Gastrocnemius medialis (tissue), 4 donors: ENCODE results near the gene FNDC3B. TPM values are rescaled to one million over a fixed set of nuclear protein-coding genes. Genes with fewer than 3 reads are reported as not detected.

Experiments used
- ATAC-seq, 2 donors: fragments of 150-250 bp; one replicate each; pipeline ENCODE4 v1.9.1; 2016
- DNase-seq, 2 donors: peaks; one replicate each; pipeline ENCODE4 v3.0.0-alpha.2; 2019
- H3K27ac ChIP-seq, 4 donors: fragments of 200-600 bp; sonication (generic); 1 replicate in 1 of 4; 2 replicates in 3 of 4; pipeline ENCODE4 v1.5.1; 2016 to 2018; ENCODE audit warnings: mild to moderate bottlenecking in 2 of 4, moderate library complexity in 1 of 4
- H3K27me3 ChIP-seq, 3 donors: fragments of 200-600 bp; sonication (generic) in 2 of 3; 1 replicate in 1 of 3; 2 replicates in 2 of 3; pipeline versions ENCODE4 v1.5.1 to v1.6.0; 2016 to 2019; ENCODE audit warnings: mild to moderate bottlenecking in 1 of 3, moderate library complexity in 1 of 3
- H3K36me3 ChIP-seq, 2 donors: fragments of 200-600 bp; sonication (generic) in 1 of 2; one replicate each; pipeline ENCODE4 v1.5.1; 2017 to 2018
- H3K4me1 ChIP-seq, 2 donors: fragments of 200-600 bp; sonication (generic) in 1 of 2; one replicate each; pipeline ENCODE4 v1.5.1; 2016 to 2017; ENCODE audit warnings: mild to moderate bottlenecking in 2 of 2
- H3K4me3 ChIP-seq, 4 donors: fragments of 200-600 bp; sonication (generic) in 3 of 4; 1 replicate in 1 of 4; 2 replicates in 3 of 4; pipeline ENCODE4 v1.5.1; 2016 to 2019; ENCODE audit warnings: mild to moderate bottlenecking in 2 of 4
- H3K9me3 ChIP-seq, 3 donors: fragments of 200-600 bp; sonication (generic) in 2 of 3; 1 replicate in 1 of 3; 2 replicates in 2 of 3; pipeline ENCODE4 v1.5.1; 2016 to 2019
- POLR2A ChIP-seq, 2 donors: fragments of 450-650 bp; IDR thresholded peaks; one replicate each; pipeline ENCODE4 v1.6.1; 2017; ENCODE audit warnings: antibody characterized with exemption in 2 of 2, mild to moderate bottlenecking in 2 of 2, moderate library complexity in 2 of 2
- in situ Hi-C, 4 donors: fragments of 200-750 bp; cut with MboI; loops; one replicate each; pipeline versions ENCODE4 v1.15.0 to v1.8.0; 2017; ENCODE audit warnings: low sequenced_read_pairs in 4 of 4
- intact Hi-C: fragments of 100-400 bp; cut with DNase I; formaldehyde crosslinking; loops from one replicate; pipeline ENCODE4 v1.15.1; 2023; ENCODE audit warnings: low total_unique reads
- total RNA-seq, 4 donors: library from RNA; depleted of rRNA; stranded (reverse); fragments of >200 nt; gene quantifications; one replicate each; pipeline versions ENCODE4 v1.1.0 to v1.2.3, GENCODE V29; 2016
- TF ChIP-seq, protein P1 (sequence below), 5 experiments: fragments of 450-650 bp in 3 of 5; fragments of 200-600 bp in 2 of 5; sonication (generic) in 2 of 5; IDR thresholded peaks in 4 of 5; conservative IDR thresholded peaks in 1 of 5; 1 replicate in 4 of 5; 2 replicates in 1 of 5; pipeline ENCODE4 v1.5.1; 2016 to 2019; ENCODE audit warnings: antibody characterized with exemption in 5 of 5, mild to moderate bottlenecking in 3 of 5, moderate library complexity in 3 of 5

Gene FNDC3B
- total RNA-seq, 4 donors from 2014 or later, result 42.5 to 110 (median 74.2) TPM

DNA sequence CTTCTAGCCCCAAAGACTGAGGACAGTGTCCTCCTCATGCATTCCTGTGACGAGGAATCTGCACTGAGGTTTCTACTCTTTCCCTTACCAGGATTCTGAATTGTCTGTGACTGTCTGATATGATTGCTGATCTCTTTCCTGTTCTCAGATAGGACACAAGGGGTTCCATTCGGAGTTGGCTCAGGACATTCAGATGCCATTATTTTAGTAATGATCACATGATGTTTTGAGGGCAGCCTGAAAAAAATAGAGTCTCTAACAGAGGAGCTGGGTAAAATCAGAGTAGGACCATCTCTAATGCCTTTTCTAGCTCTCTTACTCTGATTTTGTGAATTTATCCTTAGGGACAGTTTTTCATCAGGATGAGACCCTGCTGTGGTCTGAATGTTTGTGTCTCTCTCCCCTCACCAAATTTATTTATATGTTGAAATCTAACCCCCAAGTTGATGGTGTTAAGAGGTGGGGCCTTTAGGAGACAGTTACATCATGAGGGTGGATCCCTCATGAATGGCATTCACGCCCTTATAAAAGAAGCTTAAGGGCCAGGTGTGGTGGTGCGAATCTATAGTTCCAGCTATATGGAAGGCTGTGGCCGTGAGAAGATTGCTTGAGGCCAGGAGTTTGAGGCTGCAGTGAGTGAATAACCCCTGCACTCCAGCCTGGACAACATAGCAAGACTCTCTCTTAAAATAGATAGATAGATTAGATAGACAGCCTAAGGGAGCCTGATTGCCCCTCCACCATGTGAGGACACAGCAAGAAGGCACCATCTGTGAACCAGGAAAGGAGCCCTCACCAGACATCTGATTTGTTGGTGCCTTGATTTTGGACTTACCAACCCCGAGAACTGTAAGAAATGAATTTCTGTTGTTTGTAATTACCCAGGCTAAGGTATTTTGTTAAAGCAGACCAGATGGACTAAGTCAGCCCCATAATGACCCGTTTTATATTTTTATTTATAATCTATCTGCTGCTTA, 24.4 kb downstream of the FNDC3B start:
- Histone ChIP-seq H3K4me3 (no peak overlapping the region), H3K4me1 (peaks cover 55 to 68% of the 10 kb centered on the region in 2 donors), H3K27ac (no peak overlapping the region), H3K36me3 (no peaks in the 10 kb centered on the region), H3K9me3 (no peaks in the 10 kb centered on the region), H3K27me3 (no peaks in the 10 kb centered on the region)
- ATAC-seq (no peak), DNase-seq (no peak)
- in situ Hi-C loops, result no loop called here
- TF ChIP-seq, protein P1, sequence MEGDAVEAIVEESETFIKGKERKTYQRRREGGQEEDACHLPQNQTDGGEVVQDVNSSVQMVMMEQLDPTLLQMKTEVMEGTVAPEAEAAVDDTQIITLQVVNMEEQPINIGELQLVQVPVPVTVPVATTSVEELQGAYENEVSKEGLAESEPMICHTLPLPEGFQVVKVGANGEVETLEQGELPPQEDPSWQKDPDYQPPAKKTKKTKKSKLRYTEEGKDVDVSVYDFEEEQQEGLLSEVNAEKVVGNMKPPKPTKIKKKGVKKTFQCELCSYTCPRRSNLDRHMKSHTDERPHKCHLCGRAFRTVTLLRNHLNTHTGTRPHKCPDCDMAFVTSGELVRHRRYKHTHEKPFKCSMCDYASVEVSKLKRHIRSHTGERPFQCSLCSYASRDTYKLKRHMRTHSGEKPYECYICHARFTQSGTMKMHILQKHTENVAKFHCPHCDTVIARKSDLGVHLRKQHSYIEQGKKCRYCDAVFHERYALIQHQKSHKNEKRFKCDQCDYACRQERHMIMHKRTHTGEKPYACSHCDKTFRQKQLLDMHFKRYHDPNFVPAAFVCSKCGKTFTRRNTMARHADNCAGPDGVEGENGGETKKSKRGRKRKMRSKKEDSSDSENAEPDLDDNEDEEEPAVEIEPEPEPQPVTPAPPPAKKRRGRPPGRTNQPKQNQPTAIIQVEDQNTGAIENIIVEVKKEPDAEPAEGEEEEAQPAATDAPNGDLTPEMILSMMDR (IDR thresholded peaks at IDR 0.05 in 4 of 5, conservative IDR thresholded peaks at IDR 0.05 in 1 of 5), result no peak
- no peak for TF ChIP-seq POLR2A (IDR thresholded peaks at IDR 0.05)
- intact Hi-C loops, result no loop called here

DNA sequence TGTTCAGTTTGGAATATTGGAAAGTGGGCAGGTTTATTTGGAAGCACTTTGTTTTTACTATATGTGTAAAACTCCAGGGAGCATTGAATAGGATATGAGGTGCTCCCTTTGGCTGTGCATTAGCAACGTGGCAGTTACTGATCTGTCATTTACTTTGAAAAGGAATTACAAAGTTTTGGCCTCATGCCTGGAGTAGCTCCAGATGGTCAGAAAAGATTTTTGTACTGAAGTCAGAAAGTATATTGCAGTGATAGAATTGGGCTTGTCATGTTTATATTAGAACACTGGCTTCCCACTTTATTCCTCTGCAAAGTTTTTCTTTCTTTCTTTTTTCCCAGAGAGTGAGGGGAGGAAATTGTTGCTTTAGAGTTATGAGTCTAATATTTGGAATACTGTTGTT, 26.1 kb downstream of the FNDC3B start:
- TF ChIP-seq POLR2A (IDR thresholded peaks at IDR 0.05), result no peak
- TF ChIP-seq, protein P1 (IDR thresholded peaks at IDR 0.05 in 4 of 5, conservative IDR thresholded peaks at IDR 0.05 in 1 of 5), result no peak
- in situ Hi-C loops, result no loop called here
- DNase-seq, result no peak
- H3K9me3 ChIP-seq, result no peaks in the 10 kb centered on the region
- peak overlapping the region in 2 of 4 donors; percentile 5 to 44 for H3K27ac ChIP-seq
- intact Hi-C loops, result no loop called here
- H3K4me3 ChIP-seq, result no peak overlapping the region
- no peaks in the 10 kb centered on the region for H3K27me3 ChIP-seq
- no peak for ATAC-seq
- H3K4me1 ChIP-seq, result peaks cover 65 to 75% of the 10 kb centered on the region in 2 donors
- no peaks in the 10 kb centered on the region for H3K36me3 ChIP-seq

DNA sequence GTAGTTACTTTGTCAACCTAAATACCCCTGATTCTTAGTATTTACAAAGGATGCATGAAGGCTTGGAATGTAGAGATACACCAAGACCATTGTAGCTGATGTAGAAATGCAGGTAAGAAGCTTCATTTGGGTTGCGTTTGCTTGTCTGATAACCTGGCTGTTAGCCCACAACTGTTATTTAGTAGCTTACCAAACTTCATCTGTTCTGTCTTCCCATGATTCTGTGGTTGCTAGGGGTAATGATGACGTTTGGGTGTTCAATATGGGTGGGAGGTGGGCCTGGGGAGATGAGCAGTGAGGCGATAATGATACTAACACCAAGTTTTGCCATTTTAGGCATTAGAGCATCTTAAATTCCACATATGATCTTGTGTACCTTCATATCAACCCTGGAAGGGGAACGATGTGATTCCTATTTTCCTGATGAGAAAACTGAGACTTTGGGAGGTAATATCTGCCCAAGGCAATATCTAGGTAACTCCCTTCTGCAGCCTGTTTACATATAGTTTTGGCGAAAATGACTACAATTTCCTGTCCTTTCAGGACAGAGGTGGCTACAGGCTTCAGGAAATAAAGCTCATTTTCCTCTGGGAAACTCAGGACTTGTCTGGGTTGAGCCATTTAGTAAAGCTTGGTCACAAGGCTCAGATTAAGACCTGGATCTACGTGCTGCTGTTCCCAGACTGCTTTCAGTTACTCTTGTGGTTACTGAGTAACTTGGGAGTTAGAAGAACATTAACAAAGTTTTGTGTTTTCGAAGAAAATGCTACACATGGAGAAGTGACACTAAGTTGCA, 26.8 kb downstream of the FNDC3B start:
- intact Hi-C loops (no loop called here), in situ Hi-C loops (no loop called here)
- ATAC-seq (no peak), DNase-seq (no peak)
- no peak overlapping the region for H3K4me3 ChIP-seq
- H3K27ac ChIP-seq, result peak overlapping the region; percentile 5 to 44 (median 30)
- H3K9me3 ChIP-seq, result no peaks in the 10 kb centered on the region
- no peaks in the 10 kb centered on the region for H3K36me3 ChIP-seq
- TF ChIP-seq, protein P1 (IDR thresholded peaks at IDR 0.05 in 4 of 5, conservative IDR thresholded peaks at IDR 0.05 in 1 of 5), result no peak
- no peak for TF ChIP-seq POLR2A (IDR thresholded peaks at IDR 0.05)
- peaks cover 71 to 81% of the 10 kb centered on the region in 2 donors for H3K4me1 ChIP-seq
- H3K27me3 ChIP-seq, result no peaks in the 10 kb centered on the region

DNA sequence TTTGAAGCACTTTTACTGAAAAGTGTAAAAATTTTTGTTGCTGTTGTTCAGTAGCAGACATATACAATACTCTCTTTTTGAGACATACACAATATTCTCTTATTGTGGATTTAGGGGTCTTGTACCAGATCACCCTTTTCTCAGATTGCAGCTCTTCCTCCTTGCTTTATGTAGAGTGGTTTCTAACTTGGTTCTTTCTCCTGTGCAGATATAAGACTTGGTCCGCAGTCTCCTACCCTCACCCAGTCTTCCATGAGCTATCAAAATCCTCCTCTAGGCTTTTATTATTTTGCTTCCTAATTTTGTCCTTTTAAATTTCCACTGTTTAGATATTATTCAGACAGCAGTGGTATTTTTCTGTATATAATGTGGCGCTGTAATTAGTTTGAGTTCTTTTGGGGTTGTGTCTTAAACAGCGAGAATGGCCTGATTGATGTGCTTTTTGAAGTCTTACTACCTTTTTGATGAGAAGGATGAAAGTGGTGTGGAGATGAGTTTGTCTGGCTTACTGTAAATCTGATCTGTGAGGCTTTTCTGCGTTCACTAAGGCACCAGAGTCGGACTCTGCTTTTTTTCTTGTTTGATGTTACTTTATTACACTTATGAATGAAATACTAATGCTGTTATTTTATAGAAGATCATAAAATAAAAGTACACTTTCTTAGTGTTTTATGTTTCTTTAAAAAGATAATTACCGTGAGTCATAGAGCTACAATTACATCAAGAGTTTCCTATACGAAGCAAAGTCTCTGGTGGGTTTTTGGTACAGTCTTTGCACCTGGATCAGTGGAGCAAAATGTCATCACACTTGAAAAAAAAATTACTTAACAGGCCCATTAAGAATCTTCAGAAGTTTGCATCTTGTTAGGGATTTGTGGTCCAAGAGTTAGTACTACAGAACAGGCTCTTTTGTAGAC, 27.8 kb downstream of the FNDC3B start:
- intact Hi-C loops, result no loop called here
- no peaks in the 10 kb centered on the region for H3K27me3 ChIP-seq
- no peaks in the 10 kb centered on the region for H3K36me3 ChIP-seq
- peak overlapping the region in 1 of 4 donors; percentile 44 for H3K27ac ChIP-seq
- DNase-seq (no peak), ATAC-seq (no peak)
- no peaks in the 10 kb centered on the region for H3K9me3 ChIP-seq
- H3K4me1 ChIP-seq, result peaks cover 72 to 80% of the 10 kb centered on the region in 2 donors
- no peak for TF ChIP-seq POLR2A (IDR thresholded peaks at IDR 0.05)
- TF ChIP-seq, protein P1 (IDR thresholded peaks at IDR 0.05 in 4 of 5, conservative IDR thresholded peaks at IDR 0.05 in 1 of 5), result no peak
- in situ Hi-C loops, result no loop called here
- H3K4me3 ChIP-seq, result no peak overlapping the region
